Measurements from ENCODE around the gene NUP42. TPM values are rescaled to one million over a fixed set of nuclear protein-coding genes. Genes with fewer than 3 reads are reported as not detected.
A peak's percentile ranks its signal among the peaks of the same experiment; 100 is the strongest.

Gene NUP42
- total RNA-seq, 1 donor from 2014 or later, result 36.9 TPM

DNA sequence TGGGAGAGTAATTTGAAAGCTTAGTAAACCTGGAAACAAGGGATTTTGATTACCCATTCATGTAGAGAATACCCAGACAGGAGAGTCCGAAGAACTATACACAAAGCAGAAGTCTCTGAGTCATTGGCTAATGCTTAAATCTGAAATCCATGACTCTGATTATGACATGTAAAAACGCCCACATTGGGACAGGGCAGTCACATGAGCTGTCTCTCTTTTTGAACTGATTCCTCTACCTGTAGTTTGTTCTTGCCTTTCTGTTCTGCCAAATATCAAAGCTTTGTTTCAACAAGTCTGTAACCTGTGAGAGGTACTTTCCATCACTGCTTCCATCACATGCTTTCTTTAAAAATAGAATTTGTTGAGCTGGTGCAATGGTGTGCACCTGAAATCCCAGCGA is 60.5 kb downstream of the NUP42 start:
- no peak overlapping the region for H3K27ac Mint-ChIP-seq (ENCODE audit: unreplicated experiment)
- no peak overlapping the region for H3K4me3 Mint-ChIP-seq (ENCODE audit: unreplicated experiment)
- Histone ChIP-seq H3K79me2 (ENCODE audit: insufficient read depth, low read length) (no peaks in the 10 kb centered on the region), H3K9ac (ENCODE audit: low read length) (no peak overlapping the region), H2AFZ (ENCODE audit: low read depth, low read length) (no peak overlapping the region), H4K20me1 (ENCODE audit: insufficient read depth, low read length) (no peaks in the 10 kb centered on the region), H3K27ac (ENCODE audit: low read depth, low read length) (no peak overlapping the region), H3K4me1 (ENCODE audit: insufficient read depth, low read length) (peaks cover 4% of the 10 kb centered on the region), H3K4me2 (ENCODE audit: low read length) (no peak overlapping the region), H3K4me3 (ENCODE audit: insufficient read depth, low read depth, low read length) (no peak overlapping the region), H3K9me3 (ENCODE audit: insufficient read depth, low read depth, low read length) (no peaks in the 10 kb centered on the region), H3K36me3 (ENCODE audit: insufficient read depth, low read length) (no peaks in the 10 kb centered on the region), H3K27me3 (ENCODE audit: insufficient read depth, low read length) (peaks cover 3% of the 10 kb centered on the region)
- DNase-seq (ENCODE audit: low read depth) (no peak), FAIRE-seq (no peak)
- H3K27me3 Mint-ChIP-seq (ENCODE audit: low read depth, unreplicated experiment), result no peaks in the 10 kb centered on the region
- H3K9me3 Mint-ChIP-seq (ENCODE audit: unreplicated experiment), result no peaks in the 10 kb centered on the region
- H3K36me3 Mint-ChIP-seq (ENCODE audit: low read depth, unreplicated experiment), result no peaks in the 10 kb centered on the region
- TF ChIP-seq, protein P1, sequence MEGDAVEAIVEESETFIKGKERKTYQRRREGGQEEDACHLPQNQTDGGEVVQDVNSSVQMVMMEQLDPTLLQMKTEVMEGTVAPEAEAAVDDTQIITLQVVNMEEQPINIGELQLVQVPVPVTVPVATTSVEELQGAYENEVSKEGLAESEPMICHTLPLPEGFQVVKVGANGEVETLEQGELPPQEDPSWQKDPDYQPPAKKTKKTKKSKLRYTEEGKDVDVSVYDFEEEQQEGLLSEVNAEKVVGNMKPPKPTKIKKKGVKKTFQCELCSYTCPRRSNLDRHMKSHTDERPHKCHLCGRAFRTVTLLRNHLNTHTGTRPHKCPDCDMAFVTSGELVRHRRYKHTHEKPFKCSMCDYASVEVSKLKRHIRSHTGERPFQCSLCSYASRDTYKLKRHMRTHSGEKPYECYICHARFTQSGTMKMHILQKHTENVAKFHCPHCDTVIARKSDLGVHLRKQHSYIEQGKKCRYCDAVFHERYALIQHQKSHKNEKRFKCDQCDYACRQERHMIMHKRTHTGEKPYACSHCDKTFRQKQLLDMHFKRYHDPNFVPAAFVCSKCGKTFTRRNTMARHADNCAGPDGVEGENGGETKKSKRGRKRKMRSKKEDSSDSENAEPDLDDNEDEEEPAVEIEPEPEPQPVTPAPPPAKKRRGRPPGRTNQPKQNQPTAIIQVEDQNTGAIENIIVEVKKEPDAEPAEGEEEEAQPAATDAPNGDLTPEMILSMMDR (IDR thresholded peaks at IDR 0.05; ENCODE audit: insufficient read depth, low read depth, low read length), result no peak
- no peak for TF ChIP-seq EZH2 (IDR thresholded peaks at IDR 0.05; ENCODE audit: insufficient read depth, low read length)
- peaks cover 9% of the 10 kb centered on the region for H3K4me1 Mint-ChIP-seq (ENCODE audit: low read depth, unreplicated experiment)

DNA sequence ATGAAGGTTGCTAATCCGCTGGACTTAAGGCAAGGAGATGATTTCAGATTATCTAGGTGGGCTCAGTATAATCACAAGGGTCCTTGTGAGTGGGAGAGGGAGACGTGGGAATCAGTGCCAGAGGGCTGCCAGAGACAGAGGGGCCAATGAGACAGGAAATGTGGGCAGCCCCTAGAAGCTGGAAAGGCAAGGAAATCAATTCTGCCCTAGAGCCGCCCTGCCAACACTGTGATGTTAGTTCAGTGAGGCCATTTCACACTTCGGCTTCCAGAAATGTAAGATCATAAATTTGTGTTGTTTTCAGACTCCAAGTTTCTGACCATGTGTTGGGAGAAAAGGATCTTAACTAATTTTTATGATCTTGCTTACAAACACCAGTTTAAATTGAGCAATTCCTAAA is 61.1 kb downstream of the NUP42 start:
- H3K4me1 ChIP-seq (ENCODE audit: insufficient read depth, low read length), result peaks cover 10% of the 10 kb centered on the region
- H3K27me3 ChIP-seq (ENCODE audit: insufficient read depth, low read length), result peaks cover 5% of the 10 kb centered on the region
- H3K27ac ChIP-seq (ENCODE audit: low read depth, low read length), result no peak overlapping the region
- H3K9me3 Mint-ChIP-seq (ENCODE audit: unreplicated experiment), result no peaks in the 10 kb centered on the region
- H3K9ac ChIP-seq (ENCODE audit: low read length), result no peak overlapping the region
- H3K4me2 ChIP-seq (ENCODE audit: low read length), result no peak overlapping the region
- FAIRE-seq (no peak), DNase-seq (ENCODE audit: low read depth) (no peak)
- H3K79me2 ChIP-seq (ENCODE audit: insufficient read depth, low read length), result no peaks in the 10 kb centered on the region
- H3K4me1 Mint-ChIP-seq (ENCODE audit: low read depth, unreplicated experiment), result peaks cover 9% of the 10 kb centered on the region
- no peak overlapping the region for H3K27ac Mint-ChIP-seq (ENCODE audit: unreplicated experiment)
- H2AFZ ChIP-seq (ENCODE audit: low read depth, low read length), result no peak overlapping the region
- no peak overlapping the region for H3K4me3 Mint-ChIP-seq (ENCODE audit: unreplicated experiment)
- no peaks in the 10 kb centered on the region for H3K9me3 ChIP-seq (ENCODE audit: insufficient read depth, low read depth, low read length)
- no peaks in the 10 kb centered on the region for H3K36me3 ChIP-seq (ENCODE audit: insufficient read depth, low read length)
- no peak overlapping the region for H3K4me3 ChIP-seq (ENCODE audit: insufficient read depth, low read depth, low read length)
- H3K36me3 Mint-ChIP-seq (ENCODE audit: low read depth, unreplicated experiment), result no peaks in the 10 kb centered on the region
- no peaks in the 10 kb centered on the region for H4K20me1 ChIP-seq (ENCODE audit: insufficient read depth, low read length)
- peaks cover under 1% of the 10 kb centered on the region for H3K27me3 Mint-ChIP-seq (ENCODE audit: low read depth, unreplicated experiment)
- TF ChIP-seq EZH2 (IDR thresholded peaks at IDR 0.05; ENCODE audit: insufficient read depth, low read length), result no peak
- TF ChIP-seq, protein P1 (IDR thresholded peaks at IDR 0.05; ENCODE audit: insufficient read depth, low read depth, low read length), result no peak

- Histone ChIP-seq H3K4me2 (ENCODE audit: low read length) (peak within 1 kb of the TSS; percentile 83), H3K27ac (ENCODE audit: low read depth, low read length) (no peak within 1 kb of the TSS), H3K4me1 (ENCODE audit: insufficient read depth, low read length) (peaks cover 10% of the 10 kb centered on the region), H3K27me3 (ENCODE audit: insufficient read depth, low read length) (peaks cover 11% of the 10 kb centered on the region), H3K79me2 (ENCODE audit: insufficient read depth, low read length) (no peaks in the 10 kb centered on the region), H3K9ac (ENCODE audit: low read length) (peak within 1 kb of the TSS; percentile 28), H4K20me1 (ENCODE audit: insufficient read depth, low read length) (no peaks in the 10 kb centered on the region), H3K9me3 (ENCODE audit: insufficient read depth, low read depth, low read length) (no peaks in the 10 kb centered on the region), H3K4me3 (ENCODE audit: insufficient read depth, low read depth, low read length) (peak within 1 kb of the TSS; percentile 48), H2AFZ (ENCODE audit: low read depth, low read length) (peak within 1 kb of the TSS; percentile 95), H3K36me3 (ENCODE audit: insufficient read depth, low read length) (no peaks in the 10 kb centered on the region)
- TF ChIP-seq, protein P1 (IDR thresholded peaks at IDR 0.05; ENCODE audit: insufficient read depth, low read depth, low read length), result no peak
- no peak for TF ChIP-seq EZH2 (IDR thresholded peaks at IDR 0.05; ENCODE audit: insufficient read depth, low read length)
- H3K9me3 Mint-ChIP-seq (ENCODE audit: unreplicated experiment), result peaks cover 4% of the 10 kb centered on the region
- DNase-seq (ENCODE audit: low read depth) (peak; percentile 81), FAIRE-seq (no peak)
- peaks cover 9% of the 10 kb centered on the region for H3K4me1 Mint-ChIP-seq (ENCODE audit: low read depth, unreplicated experiment)
- no peak within 1 kb of the TSS for H3K4me3 Mint-ChIP-seq (ENCODE audit: unreplicated experiment)
- H3K27ac Mint-ChIP-seq (ENCODE audit: unreplicated experiment), result no peak within 1 kb of the TSS
- peaks cover 4% of the 10 kb centered on the region for H3K27me3 Mint-ChIP-seq (ENCODE audit: low read depth, unreplicated experiment)
- H3K36me3 Mint-ChIP-seq (ENCODE audit: low read depth, unreplicated experiment), result no peaks in the 10 kb centered on the region
Observed at GRCh38 chr7:23246555-23246954, 64.7 kb downstream of the NUP42 start, which contains the start of gene GPNMB. Gene GPNMB, plus strand, starts transcription at chr7:23246775. Its CDS starts 83 bp downstream, at chr7:23246858.
